ENCODE results near the gene CHRNE.

CHRNE gene

DNA sequence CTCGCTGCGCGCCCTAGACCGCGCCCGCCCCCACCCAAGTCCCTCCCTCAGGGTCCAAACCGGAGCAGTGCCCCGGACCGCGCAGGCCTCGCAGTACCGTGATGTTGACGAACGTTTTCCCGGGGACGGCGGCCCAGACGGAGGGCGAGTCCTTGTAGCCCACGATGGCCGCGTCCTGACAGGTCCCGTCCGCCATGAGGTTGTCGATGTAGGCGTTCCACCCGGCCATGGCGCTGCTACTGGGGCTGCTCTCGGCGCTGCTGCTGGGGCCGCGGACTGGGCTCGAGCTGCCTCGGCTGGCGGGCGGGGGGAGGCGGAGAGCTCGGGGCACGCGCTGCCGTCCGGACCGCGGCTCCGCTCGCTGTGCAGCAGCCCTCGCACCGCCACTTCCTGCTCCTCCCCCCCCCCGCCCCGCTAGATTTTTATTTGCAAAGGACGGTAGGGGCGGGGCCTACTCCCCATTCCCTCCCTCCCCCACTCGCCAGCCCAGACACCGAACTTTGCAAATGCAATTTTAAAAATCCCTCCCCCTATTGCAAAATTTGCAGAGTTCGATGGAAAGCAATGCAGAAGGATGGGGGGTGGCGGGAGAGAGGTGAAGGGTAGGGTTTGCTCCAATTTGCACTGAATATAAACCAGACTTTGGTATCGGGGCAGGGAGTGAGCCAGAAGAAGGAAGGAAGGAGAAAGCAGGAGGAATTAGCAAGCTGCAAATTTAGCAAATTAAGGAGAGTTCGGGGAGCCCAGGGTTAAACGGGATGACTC, 45.5 kb upstream of the CHRNE start, which contains the start of gene PFN1:
Gene PFN1, minus strand, starts transcription at position 365 of the 765 bp plus-strand sequence. Its CDS starts 136 bp downstream, at position 229.
- TF ChIP-seq, protein P1, sequence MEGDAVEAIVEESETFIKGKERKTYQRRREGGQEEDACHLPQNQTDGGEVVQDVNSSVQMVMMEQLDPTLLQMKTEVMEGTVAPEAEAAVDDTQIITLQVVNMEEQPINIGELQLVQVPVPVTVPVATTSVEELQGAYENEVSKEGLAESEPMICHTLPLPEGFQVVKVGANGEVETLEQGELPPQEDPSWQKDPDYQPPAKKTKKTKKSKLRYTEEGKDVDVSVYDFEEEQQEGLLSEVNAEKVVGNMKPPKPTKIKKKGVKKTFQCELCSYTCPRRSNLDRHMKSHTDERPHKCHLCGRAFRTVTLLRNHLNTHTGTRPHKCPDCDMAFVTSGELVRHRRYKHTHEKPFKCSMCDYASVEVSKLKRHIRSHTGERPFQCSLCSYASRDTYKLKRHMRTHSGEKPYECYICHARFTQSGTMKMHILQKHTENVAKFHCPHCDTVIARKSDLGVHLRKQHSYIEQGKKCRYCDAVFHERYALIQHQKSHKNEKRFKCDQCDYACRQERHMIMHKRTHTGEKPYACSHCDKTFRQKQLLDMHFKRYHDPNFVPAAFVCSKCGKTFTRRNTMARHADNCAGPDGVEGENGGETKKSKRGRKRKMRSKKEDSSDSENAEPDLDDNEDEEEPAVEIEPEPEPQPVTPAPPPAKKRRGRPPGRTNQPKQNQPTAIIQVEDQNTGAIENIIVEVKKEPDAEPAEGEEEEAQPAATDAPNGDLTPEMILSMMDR (IDR thresholded peaks at IDR 0.05; ENCODE audit: insufficient read depth, missing control alignments) = no peak
- FAIRE-seq (no peak), DNase-seq (ENCODE audit: insufficient read length, low spot score) (peak; percentile 76)

DNA sequence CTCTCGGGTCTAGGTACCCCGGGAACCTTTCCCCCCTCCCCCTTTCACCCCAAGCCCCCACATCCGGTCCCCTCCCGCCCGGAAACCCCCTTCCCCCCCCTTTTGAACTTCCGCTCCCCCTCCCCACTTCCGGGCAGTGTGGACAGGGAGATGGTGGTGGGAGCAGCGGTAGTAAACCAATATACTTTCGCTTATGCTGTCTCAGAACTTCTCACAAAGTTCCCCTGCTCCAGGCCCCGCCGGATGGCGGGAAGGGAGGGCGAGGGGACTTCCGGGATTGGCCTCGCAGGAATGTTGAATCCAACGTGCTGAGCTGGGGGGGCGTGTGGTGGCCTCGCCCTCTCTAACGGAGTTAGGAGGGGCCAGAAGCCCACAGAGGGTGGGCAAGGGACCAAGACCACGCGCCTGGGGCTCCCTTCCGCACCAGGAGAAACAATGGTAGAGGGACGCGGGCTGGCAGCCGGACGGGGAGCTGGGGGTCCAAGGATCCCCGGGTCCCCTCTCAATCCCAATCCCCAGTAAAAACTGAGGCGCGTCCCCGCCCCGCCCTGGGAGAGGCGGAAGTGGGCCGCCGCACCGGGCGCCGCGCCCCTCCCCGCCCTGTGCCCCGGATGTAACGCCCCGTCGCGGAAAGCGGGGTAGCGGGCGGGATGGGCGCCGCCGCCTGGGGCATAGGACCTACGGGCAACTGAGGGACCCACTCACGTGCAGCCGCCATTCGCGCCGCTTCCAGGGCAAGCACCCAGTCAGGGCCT, 44.7 kb upstream of the CHRNE start:
- DNase-seq (ENCODE audit: insufficient read length, low spot score) (peak; percentile 59), FAIRE-seq (no peak)
- TF ChIP-seq, protein P1 (IDR thresholded peaks at IDR 0.05; ENCODE audit: insufficient read depth, missing control alignments) = no peak

DNA sequence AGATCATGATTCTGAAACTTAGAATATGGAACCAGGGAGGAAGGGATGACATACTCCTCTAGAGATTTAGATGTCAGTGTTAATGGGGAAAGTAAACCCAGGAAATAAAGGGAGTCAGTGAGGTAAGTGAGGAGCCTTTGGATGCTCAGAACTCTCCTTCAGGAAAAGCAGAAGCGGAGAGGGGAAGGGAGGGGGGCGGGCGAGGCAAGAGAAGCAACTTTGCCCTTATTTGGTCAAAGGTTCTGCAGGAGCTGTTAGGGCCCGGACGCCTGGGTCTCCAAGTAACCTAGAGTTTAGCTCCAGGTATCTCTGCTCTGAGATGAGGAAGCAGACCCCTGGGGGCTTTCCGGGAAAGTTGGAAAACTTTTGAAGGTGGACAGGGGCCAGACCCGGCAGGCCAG, 44.1 kb upstream of the CHRNE start:
- TF ChIP-seq, protein P1 (IDR thresholded peaks at IDR 0.05; ENCODE audit: insufficient read depth, missing control alignments) = no peak
- DNase-seq (ENCODE audit: insufficient read length, low spot score) (no peak), FAIRE-seq (no peak)

DNA sequence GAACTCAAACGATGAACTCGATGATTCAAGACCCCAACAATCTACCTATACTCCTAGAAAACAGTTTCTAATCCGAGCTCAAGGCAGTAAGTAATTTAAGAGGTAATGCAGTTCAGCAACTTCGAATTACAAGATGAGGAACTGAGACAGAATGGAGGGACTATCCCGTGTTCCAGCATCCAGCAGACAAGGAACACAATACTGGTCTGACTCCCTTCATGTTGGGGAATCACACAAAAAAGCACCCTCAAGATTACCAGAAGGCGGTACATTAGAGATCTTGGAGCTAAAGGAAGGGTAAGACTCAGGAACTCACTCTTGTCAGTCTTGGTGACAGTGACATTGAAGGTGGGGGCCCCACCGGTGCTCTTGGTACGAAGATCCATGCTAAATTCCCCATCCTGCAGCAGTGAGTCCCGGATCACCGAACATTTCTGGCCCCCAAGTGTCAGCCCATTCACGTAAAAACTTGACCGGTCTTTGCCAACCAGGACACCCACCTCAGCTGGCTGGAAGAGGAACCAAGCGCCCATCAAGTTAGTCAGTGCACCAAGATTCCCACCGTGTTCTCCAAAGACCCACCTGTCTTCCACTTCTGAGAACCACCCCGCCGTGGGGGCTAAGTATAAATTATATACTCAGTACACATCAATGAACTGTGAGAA, 43.5 kb upstream of the CHRNE start:
- FAIRE-seq (no peak), DNase-seq (ENCODE audit: insufficient read length, low spot score) (no peak)
- TF ChIP-seq, protein P1 (IDR thresholded peaks at IDR 0.05; ENCODE audit: insufficient read depth, missing control alignments) = no peak

DNA sequence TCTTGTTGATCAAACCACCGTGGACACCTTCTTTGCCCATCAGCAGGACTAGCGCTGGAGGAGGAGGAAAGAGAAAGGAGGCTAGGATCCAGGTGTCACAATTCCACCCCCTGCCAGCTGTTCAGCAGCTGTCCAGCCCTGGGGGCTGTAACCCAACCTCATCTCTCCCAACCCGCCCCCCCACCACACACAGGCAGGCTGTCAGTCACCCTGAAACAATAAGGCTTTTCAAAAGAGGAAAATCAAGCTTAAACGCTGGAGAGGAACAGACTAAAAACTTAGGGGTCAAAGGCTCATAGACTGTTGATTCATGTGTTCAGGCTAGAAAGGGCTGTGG, 43.0 kb upstream of the CHRNE start:
- FAIRE-seq = no peak
- TF ChIP-seq, protein P1 (IDR thresholded peaks at IDR 0.05; ENCODE audit: insufficient read depth, missing control alignments) = no peak

DNA sequence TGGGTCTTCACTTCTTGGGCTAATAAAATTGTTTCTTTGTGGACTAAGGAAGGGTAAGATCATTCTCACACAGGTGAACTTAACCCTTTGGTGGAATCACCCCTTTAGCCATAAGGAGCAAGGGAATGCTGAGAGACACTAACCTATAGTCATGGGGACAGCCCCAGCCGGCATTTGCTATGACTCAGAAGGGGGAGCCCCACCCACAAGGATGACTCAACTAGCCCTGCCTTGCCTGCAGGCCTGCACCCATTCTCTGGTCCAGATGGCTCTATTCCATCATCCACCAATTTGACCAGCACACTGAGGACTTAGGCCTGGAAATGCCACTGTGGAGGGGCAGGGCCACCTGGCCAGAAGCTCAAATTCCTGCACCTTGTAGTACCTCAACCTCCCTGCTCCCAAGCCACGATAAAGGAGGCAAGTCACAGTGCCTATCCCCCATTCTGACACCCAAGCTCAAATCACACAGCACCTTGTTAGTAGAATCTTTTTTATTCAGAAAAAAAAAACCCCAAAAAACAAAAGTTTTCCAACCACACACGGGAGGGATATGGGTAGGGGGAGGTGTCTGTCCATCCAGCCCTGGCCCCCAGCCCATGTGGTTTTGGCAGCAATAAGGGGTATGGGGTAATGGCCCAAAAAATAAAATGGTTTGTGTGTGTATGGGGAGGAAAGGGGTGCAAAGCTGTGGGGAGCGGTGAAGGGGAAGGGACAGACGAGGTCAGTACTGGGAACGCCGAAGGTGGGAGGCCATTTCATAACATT, 42.5 kb upstream of the CHRNE start:
- DNase-seq (ENCODE audit: insufficient read length, low spot score) (no peak), FAIRE-seq (no peak)
- TF ChIP-seq, protein P1 (IDR thresholded peaks at IDR 0.05; ENCODE audit: insufficient read depth, missing control alignments) = no peak

More for the DNA sequence above, 43.0 kb upstream of the CHRNE start:
- DNase-seq (ENCODE audit: insufficient read length, low spot score) = no peak
